Parathyroid adenoma (tissue), 2 donors: ENCODE measurements around the gene PTGS2.

Experiments used
- H2AFZ ChIP-seq: fragments of 300-600 bp; sonication (generic); one replicate; pipeline ENCODE4 v1.7.0; 2017; ENCODE audit warnings: antibody characterized with exemption, mild to moderate bottlenecking
- H3K27ac ChIP-seq: fragments of 300-600 bp; sonication (generic); one replicate; pipeline ENCODE4 v1.7.0; 2017
- H3K27me3 ChIP-seq: fragments of 300-600 bp; sonication (generic); one replicate; pipeline ENCODE4 v1.7.0; 2017; ENCODE audit warnings: low read length; ENCODE audit not compliant: control insufficient read depth, insufficient read depth
- H3K36me3 ChIP-seq: fragments of 300-600 bp; sonication (generic); one replicate; pipeline ENCODE4 v1.7.0; 2017; ENCODE audit warnings: low read length; ENCODE audit not compliant: control insufficient read depth, insufficient read depth
- H3K4me1 ChIP-seq: fragments of 300-600 bp; sonication (generic); one replicate; pipeline ENCODE4 v1.7.0; 2017; ENCODE audit warnings: control low read depth
- H3K4me2 ChIP-seq: fragments of 300-600 bp; sonication (generic); one replicate; pipeline ENCODE4 v1.7.0; 2017; ENCODE audit warnings: low read length
- H3K4me3 ChIP-seq: fragments of 300-600 bp; sonication (generic); one replicate; pipeline ENCODE4 v1.7.0; 2017; ENCODE audit warnings: low read depth, low read length
- H3K79me2 ChIP-seq: fragments of 300-600 bp; sonication (generic); one replicate; pipeline ENCODE4 v1.7.0; 2017; ENCODE audit warnings: control low read depth
- H3K9ac ChIP-seq: fragments of 300-600 bp; sonication (generic); one replicate; pipeline ENCODE4 v1.7.0; 2017; ENCODE audit warnings: mild to moderate bottlenecking
- H3K9me3 ChIP-seq: fragments of 300-600 bp; sonication (generic); one replicate; pipeline ENCODE4 v1.7.0; 2017; ENCODE audit warnings: low read length; ENCODE audit not compliant: control insufficient read depth
- CTCF ChIP-seq: fragments of 300-600 bp; sonication (generic); IDR thresholded peaks from one replicate; pipeline ENCODE4 v1.7.0; 2017; ENCODE audit warnings: antibody characterized with exemption, mild to moderate bottlenecking
- donor health status: primary hyperparathyroidism.

Gene PTGS2

DNA sequence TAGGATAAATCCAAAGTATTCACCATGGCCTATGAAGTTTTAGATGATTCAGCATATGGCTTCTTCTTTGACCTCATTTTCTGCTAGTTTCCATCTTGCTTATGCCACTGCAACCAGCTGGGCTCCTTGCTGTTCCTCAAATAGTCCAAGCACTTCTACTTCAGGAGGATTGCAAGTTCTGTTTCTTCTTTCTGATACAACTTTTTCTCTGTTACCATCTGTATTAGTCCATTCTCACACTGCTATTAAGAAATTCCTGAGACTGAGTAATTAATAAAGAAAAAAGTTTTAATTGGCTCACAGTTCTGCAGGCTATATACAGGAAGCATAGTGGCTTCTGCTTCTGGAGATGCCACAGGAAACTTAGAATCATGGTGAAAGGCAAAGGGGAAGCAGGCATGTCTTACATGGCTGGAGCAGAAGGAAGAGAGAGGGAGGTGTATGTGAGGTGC, 20.3 kb downstream of the PTGS2 start:
- no peak overlapping the region for H2AFZ ChIP-seq
- H3K4me2 ChIP-seq = no peak overlapping the region
- no peaks in the 10 kb centered on the region for H3K4me1 ChIP-seq
- H3K36me3 ChIP-seq = no peaks in the 10 kb centered on the region
- no peak overlapping the region for H3K9ac ChIP-seq
- no peaks in the 10 kb centered on the region for H3K27me3 ChIP-seq
- no peak for TF ChIP-seq CTCF
- no peaks in the 10 kb centered on the region for H3K79me2 ChIP-seq
- H3K27ac ChIP-seq = no peak overlapping the region
- no peak overlapping the region for H3K4me3 ChIP-seq
- no peaks in the 10 kb centered on the region for H3K9me3 ChIP-seq

GRCh38 chr1:186658999-186659398, 21.2 kb downstream of the PTGS2 start:
- Histone ChIP-seq H3K4me3 (no peak overlapping the region), H3K36me3 (no peaks in the 10 kb centered on the region), H2AFZ (no peak overlapping the region), H3K27me3 (no peaks in the 10 kb centered on the region), H3K4me1 (no peaks in the 10 kb centered on the region), H3K9me3 (no peaks in the 10 kb centered on the region), H3K4me2 (no peak overlapping the region), H3K79me2 (no peaks in the 10 kb centered on the region), H3K9ac (no peak overlapping the region), H3K27ac (no peak overlapping the region)
- no peak for TF ChIP-seq CTCF

DNA sequence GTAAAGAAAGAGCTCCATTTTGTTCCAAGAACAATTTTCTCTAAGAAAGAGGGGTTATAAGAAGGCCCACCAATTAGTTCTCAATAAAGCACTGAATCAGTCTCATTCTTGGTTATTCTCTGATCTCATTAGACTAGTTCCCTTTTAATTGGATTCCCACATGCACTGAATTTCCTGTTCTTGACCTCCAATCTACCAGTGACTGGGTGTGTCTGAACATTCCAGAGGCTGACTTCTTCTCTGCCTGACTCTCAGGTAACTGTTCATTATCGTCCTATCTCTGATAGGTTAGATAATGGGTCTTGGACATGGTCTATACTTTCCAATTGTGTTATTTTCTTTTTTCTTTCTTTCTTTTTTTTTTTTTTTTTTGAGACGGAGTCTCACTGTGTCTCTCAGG, 22.7 kb downstream of the PTGS2 start:
- no peaks in the 10 kb centered on the region for H3K4me1 ChIP-seq
- H3K4me2 ChIP-seq = no peak overlapping the region
- no peak overlapping the region for H3K9ac ChIP-seq
- H3K4me3 ChIP-seq = no peak overlapping the region
- H3K36me3 ChIP-seq = no peaks in the 10 kb centered on the region
- H3K27me3 ChIP-seq = no peaks in the 10 kb centered on the region
- H3K9me3 ChIP-seq = no peaks in the 10 kb centered on the region
- TF ChIP-seq CTCF = no peak
- no peaks in the 10 kb centered on the region for H3K79me2 ChIP-seq
- no peak overlapping the region for H2AFZ ChIP-seq
- H3K27ac ChIP-seq = no peak overlapping the region

DNA sequence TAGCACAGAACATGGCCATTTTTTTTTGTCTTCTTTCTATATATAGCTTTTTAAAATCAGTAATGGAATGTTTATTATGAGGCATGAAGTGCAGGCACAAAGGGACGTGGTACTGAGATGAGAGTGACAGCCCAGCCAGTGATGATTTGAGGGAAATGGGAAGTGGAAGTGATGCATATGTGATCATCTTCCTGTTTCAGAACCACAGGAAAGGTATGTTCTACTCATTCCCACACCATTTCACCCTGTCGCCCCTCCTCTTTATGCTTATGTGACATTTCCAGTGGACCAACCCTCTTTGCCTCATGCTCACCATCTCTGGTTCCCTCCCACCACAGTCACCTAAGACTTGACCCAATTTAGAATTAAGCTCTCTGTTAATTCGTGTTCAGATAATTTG, 24.3 kb downstream of the PTGS2 start:
- H3K9ac ChIP-seq = no peak overlapping the region

More for the DNA sequence above, 24.3 kb downstream of the PTGS2 start:
- Histone ChIP-seq H3K4me3 (no peak overlapping the region), H3K4me2 (no peak overlapping the region), H3K36me3 (no peaks in the 10 kb centered on the region), H2AFZ (no peak overlapping the region), H3K27me3 (no peaks in the 10 kb centered on the region), H3K9me3 (no peaks in the 10 kb centered on the region), H3K4me1 (no peaks in the 10 kb centered on the region), H3K79me2 (no peaks in the 10 kb centered on the region), H3K27ac (no peak overlapping the region)
- no peak for TF ChIP-seq CTCF
